Mucosa of gallbladder (tissue), 1 donor: Measurements from ENCODE around the gene MMP7. TPM values are rescaled to one million over a fixed set of nuclear protein-coding genes. Genes with fewer than 3 reads are reported as not detected.

Experiments
- DNase-seq: peaks from one replicate; pipeline ENCODE4 v3.0.0-alpha.2; 2020; ENCODE audit warnings: low spot score
- total RNA-seq: library from RNA; stranded (reverse); gene quantifications from one replicate; pipeline ENCODE4 v1.2.1, GENCODE V29; 2021
- donor health status: DM: no; HTN: no; CAD: no.

The MMP7 gene, protein sequence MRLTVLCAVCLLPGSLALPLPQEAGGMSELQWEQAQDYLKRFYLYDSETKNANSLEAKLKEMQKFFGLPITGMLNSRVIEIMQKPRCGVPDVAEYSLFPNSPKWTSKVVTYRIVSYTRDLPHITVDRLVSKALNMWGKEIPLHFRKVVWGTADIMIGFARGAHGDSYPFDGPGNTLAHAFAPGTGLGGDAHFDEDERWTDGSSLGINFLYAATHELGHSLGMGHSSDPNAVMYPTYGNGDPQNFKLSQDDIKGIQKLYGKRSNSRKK
- 1,865 TPM for total RNA-seq

DNA sequence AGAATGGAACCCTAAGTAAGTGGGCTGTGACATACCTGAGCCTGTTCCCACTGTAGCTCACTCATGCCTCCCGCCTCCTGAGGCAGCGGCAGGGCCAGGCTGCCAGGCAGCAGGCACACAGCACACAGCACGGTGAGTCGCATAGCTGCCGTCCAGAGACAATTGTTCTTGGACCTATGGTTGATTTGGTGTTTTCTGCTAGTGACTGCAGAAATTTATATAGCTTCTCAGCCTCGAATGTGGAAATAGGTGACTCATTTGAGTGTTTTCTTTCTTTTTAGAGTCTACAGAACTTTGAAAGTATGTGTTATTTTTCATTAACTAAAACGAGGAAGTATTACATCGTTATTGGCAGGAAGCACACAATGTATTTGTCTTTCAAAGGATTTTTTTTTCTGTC, at the start of gene MMP7:
Gene MMP7 (minus strand): TSS at position 190 of the 400 bp plus-strand sequence. CDS start 47 bp downstream, at position 143.
- peak; percentile 31 for DNase-seq

DNA sequence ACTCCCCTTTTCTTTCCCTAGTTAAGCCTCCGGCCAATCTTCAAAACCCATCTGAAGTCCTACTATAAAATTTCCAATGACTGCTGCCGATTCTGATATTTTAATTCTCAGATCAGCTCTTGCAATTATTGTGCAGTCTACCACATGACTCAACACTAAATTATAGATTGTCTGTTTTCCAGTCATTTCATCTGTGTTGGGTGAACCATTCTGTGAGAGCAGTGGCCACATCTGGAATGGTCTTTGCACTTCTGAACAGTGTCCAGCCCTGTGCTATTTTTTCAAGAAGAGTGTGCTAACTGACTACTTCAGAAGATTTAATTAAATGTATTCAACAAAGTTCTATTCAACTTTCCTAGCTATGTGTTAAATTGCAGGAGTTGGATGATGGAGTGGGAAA, 47.2 kb upstream of the MMP7 start:
- DNase-seq = no peak

DNA sequence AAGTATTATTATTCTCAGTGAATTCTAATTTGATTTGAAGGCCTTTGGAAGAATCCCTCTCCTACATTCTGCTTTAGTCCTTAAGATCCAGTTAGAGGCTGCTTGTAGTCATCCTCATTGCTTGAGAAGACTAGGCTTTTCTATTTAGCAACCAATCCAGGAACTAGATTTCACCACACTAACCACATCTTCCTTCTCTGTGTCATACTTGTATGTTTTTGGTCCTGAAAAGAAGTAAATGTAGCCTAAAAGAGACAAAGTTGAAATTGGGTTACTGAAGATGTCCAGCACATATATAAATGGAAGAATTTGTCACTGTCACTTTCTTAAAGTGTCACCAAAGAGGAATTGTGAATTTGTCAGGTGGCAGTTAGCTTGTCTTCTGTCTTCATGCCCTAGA, 46.6 kb upstream of the MMP7 start:
- no peak for DNase-seq

DNA sequence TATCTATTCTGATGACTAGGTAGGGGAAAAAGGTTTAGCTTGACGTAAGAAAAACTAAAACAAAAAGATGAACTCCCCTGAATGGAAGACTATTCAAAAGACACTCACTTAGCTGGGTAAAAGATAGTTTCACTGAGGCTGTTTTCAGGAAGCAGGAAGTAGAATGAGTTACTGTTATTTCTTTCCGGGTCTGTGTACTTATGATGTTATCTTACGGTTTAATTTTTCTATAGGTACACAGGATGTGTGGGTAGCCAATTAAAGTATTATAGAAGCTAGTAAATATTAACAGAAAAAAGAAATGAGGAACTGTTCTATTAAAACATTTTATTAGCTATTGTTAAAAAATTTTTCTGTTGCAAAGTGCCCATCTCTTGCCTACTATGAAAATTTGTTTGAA, 45.8 kb upstream of the MMP7 start:
- DNase-seq = no peak

DNA sequence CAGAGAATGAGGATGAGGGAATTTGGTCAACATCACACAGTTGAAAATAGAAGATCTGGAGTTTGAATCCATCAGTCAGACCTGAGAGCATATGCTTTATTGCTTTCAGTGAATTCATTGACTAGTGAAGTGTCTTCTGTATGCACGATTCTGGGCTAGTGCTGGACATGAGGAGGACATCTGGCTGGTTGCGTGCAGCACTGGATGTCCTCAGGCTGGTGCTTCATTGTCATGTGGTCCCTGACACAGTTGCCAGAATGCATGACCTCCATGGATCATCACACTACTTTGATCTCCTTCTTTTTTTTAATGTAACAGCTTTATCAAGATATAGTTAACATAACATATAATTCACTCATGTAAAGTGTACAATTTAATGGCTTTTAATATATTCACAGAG, 44.5 kb upstream of the MMP7 start:
- no peak for DNase-seq

DNA sequence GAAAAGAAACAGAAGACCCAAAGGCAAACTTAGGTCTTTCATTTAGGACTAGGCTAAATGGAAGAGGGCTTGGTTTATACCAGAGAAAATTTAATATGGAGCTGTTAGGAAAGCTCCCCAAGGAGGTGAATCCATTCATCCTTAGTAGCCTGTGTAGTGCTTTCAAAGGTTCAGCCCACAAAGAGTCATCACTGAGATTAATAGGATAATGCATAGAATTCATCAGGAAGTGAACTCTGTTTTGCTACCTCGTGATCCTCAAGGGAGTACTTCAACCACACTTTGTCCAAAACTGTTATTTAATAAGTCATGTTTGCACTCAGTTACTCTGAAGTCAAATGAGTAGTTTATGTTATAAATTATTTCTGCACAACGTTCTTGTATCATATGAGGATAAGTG, 43.3 kb upstream of the MMP7 start:
- DNase-seq = no peak

DNA sequence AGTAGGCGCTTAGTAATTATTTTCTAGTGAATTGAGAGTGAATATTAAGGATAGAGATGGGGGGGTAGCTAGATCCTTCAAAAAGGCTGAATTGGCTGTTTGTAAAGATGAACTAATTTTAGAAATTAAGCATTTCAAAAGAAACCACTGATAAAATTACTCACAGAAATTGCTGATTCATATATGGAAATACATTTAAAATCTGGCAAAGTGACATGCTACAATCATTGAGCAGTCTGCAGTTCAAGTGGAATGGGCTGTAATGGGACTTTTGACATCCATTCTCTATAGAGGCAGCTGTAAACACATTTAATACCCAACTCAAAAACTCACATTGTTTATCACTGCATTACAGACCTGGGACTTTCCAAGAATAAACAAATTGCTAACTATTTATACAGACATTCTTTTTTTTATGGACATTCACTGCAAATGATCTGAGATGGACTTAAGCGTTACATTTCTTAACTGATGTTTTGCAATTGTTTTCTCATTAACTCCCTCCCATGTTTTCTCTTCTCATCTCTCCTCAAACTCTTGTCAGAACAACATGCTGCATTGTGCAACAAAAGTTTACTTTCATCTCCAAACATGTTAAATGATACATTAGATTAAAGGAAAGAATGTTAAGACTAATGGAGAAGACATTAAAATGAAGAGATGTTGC, 42.1 kb upstream of the MMP7 start:
- DNase-seq = no peak

DNA sequence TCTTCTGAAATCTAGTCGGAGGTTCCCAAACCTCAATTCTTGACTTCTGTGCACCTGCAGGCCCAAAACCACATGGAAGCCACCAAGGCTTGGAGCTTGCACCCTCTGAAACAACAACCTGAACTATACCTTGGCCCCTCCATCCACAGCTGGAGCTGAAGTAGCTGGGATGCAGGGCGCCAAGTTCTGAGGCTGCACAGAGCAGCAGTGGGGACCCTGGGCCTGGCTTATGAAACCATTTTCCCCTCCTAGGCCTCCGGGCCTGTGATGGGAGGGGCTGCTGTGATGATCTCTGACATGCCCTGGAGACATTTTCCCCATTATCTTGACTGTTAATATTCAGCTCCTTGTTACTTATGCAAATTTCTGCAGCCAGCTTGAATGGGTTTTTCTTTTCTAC, 38.3 kb upstream of the MMP7 start:
- no peak for DNase-seq

DNA sequence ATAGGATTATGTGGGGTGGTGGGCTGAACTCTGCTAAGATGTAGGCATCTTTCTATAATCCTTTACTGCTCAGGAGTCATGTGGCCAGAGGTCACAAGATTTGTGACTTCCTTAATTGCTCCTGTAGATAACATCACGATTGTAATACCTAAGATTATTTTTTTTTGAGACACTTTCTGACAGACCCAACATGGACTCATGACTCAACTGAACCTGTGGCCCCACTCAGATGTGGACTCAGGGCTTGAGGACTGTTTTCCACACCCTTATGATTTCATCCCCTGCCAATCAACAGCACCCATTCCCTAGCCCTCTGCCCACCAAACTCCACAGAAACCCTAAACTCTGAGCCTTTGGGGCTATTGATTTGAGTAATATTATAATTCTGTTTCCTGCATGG, 35.6 kb upstream of the MMP7 start:
- no peak for DNase-seq

DNA sequence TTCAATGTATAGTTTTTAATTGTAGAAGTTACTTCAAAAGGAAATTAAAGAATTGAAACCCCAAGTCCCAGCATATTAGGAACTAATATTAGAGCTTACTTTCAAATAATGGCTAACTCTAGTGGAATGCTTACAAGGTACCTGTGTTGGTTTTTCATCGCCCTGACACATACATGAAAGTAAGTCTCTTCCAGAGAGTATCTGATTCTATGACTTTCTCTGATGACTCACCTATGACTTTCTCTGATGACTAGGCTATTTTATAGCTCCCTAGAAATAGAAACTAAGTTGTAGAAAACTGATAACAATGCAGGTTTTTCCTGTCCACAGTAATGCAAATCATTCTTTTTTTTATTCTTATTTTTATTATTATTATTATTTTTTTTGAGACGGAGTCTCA, 33.6 kb upstream of the MMP7 start:
- no peak for DNase-seq

DNA sequence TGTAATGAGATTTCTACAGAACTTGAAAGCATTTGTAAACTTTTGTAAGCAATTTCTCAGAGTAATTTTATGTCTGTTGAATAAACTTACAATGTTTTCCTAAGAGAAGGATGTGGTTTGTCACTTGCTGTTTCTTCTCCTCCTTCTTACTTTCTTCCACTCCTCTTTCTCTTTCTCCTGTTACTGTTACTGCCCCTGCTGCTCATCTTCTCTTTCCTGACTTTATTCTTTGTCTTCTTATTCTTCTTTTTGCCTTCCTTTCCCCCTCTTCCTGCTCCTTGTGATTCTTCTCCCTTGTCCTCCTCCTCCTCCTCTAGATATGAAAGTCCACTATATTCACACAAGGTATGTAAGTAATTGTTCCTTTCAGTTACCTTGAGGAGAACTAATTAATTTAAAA, 31.1 kb upstream of the MMP7 start:
- DNase-seq = no peak

DNA sequence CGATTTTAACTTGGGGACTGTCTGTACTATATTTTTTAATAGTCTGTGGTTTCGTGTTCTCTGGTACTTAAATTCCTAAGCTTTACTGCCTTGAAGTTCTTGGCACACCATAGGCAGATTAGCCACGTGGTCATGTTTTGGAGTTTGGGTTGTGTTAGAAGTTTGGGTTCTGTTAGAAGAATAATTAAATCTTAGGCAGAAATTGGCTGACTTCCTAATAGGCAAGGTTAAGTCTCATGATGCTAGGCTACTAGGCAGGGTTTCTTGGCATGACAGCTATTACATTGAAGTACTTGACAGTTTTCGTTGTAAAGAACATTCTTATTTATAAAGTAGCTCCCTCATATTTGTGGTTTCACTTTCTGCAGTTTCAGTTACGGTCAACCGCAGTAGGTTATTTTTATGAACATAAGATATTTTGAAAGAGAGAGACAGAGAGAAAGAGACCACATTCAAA, 30.0 kb upstream of the MMP7 start:
- DNase-seq = no peak

DNA sequence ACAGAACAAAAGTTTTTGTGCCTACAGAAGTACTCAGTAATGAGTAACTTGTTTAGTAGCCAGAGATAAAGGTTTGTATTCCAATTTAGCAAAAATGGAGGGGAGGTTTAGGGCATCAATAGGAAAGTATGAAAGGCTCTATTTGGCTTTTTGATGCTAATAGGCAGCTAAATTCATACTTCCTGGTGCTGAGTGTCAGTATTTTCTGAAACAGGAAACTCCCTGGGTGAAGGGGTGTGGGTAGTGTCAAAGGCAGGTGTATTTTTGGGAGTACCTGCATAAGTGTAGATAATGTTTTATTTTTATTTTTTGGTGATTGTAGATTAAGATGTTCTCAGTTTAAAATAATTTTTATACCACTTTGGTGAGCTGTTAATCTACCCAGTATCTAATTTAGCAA, 29.3 kb upstream of the MMP7 start:
- DNase-seq = no peak

DNA sequence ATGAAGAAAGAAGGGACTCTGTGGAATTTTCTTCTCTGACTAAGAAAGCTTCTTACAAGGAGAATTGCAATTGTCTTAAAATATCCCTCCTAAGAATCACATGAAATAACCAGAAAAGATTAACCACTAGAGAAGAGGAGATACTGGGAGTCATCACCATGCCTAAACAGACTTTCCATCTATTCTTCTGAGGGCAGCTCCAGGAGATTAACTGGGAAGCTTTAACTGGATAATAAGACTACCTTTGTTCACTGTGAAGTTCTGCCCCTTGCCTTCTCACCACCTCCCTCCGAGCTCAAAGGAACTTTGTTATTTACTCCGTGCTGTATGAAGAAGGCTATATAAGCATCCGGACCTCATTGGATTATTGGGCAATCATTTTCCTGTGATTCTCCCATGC, 24.5 kb upstream of the MMP7 start:
- DNase-seq = no peak

DNA sequence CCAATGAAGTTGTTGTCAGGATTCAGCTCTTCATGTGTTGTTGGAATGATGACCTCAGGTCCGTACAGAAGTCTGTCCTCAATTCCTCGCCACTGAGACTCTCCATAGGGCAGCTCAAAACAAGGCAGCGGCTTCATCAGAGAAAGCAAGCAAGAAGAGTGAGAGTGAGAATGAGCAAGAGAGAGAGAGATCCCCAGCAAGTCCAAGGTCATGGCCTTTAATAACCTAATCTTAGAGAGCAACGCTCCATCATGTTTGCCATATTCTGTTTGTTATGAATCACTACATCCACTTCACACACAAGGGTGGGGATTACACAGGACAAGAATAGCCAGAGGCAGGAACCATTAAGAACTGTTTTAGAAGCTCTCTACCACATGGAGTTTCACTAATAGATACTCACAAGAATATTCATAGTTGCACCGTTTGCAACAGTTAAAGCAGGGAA, 23.3 kb upstream of the MMP7 start:
- DNase-seq = no peak

DNA sequence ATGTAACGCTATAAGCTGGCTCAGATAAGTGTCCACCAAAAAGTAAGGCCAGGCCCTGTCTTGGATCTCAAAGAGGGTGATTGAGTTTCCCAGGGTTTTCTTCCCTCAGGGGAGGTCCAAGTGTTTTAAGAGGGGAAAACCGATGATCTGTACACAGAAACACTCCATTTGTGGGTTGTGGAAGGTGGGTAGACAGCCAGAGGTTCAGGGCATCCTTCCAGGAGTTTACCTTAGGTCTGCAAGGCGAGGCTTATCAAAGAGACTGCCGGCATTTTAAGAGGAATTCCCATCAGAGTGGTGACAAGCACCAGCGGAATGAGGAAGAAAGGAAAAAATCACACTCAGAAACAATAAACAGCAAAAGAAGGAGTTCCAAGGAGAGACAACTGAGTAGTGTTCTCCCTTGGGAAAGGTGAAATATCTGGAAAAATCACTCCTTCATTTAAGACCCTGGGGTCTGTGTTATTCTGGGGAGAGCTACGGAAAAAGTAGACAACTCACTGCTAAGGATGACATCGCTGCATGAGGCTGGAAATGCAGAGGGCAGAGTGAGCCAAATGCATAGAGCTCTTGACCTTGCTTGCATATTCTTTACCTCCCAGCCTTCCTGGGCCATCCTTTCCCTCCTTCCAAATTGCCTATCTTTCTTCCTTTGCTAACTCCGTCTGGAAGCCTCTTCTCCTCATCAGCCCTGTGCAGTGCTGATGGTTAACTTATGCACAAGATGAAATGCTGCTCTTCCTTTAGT, 22.1 kb upstream of the MMP7 start:
- peak; percentile 21 for DNase-seq

DNA sequence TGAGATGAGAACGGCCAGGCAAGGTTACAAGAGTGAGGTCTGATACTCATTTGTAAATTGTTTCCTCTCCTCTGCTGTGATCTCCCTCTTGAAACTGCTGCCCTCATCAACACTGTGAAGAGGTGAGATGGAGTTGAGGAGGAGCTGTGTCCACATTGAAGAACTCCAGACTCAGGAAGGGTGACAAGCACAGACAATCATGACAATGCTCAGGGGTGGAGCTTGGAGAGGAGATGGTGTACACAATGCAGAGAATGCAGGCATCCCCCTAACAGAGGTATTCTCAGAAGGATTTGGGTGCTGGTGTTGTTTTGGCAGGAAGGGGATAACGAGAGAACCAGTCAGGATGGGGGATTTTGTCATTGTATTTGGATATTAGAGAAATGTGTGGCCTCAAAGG, 21.5 kb upstream of the MMP7 start:
- DNase-seq = no peak

DNA sequence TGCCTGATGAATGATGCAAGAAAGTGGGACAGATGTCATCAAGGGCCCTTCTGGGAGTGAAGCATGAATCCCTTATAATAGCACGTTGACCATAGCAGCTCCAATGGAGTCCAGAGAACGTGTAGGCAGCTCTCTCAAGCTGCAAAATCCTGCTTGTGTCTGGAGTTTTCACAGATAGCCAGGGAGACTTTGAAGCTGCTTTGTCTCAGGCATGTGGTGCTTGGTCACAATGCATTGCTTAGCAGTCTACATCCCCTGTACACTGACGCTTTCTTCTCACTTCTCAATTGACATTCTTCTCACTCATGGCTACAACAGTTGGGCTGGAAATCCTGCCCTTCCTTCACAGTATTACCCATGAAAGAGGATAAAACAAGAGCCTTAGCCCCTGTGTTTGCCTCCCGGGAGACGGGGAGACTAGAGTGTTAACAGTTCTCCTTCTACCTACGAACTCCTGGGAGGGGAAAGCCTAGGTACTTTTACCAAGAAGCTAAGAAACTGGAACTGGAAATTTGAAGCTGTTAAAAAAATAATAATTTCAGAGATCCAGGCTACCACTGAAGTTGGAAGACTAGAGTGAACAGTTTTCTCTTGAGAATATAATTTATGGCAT, 20.7 kb upstream of the MMP7 start:
- no peak for DNase-seq

DNA sequence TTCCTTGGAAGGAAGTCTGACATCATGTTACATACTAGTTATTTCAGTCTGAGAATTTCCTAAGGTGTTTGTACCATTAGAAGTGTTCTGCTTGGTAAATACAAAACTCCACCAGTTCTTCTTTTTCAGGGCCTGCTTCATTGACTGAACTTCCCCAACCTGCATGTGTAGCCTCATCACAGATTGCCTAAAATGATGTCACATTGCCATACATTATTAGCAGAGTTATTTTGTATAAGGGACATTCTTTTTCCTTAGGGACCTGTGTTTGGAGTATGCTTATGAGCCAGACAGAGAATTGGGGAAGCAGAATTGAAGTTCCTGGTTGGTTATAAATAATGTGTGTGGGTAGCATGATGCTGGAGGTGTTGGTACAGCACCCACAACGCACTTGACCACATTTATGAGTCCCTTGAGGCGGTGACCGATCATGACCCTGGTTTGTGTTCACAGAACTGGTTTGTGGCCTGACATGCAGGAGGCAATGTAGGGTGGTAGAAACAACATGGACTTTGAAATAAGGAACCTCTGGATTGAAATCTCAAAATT, 16.4 kb upstream of the MMP7 start:
- no peak for DNase-seq

DNA sequence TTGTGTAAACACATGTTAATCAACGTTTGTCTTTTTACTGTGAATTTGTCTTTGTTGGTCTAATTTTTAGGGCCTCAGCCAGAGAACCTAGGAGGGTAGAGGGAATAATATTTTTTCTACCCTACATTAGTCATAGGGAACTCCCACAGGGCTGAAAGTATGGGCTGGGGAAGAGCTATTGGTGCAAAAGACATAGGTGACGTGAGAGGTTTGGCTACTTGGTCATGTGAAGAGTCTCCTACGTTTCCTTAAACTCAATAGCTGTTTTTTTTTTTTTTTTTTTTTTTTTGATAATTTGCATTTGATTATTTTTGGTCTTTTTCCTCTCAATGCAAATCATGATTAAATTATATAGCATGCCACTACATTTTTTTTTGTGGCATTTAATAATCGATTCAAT, 15.9 kb upstream of the MMP7 start:
- no peak for DNase-seq

DNA sequence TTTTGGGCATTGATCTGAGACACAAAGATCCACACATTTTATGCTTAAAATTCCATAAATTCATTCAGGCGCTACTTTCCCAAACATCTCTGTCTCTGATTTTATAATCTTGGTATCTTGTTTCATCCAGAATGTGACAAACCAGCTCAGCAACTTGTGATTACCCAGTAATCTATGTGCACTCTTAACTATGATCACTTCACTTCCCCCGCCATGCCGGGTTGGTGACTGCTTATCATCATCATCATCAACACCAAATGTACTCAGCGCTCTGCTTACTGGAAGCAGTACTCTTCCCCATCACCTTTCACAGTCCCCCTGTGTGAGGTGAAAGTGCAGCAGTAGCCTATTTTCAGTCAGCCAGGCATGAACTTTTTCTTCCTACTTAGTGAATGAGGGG, 15.2 kb upstream of the MMP7 start:
- DNase-seq = no peak

DNA sequence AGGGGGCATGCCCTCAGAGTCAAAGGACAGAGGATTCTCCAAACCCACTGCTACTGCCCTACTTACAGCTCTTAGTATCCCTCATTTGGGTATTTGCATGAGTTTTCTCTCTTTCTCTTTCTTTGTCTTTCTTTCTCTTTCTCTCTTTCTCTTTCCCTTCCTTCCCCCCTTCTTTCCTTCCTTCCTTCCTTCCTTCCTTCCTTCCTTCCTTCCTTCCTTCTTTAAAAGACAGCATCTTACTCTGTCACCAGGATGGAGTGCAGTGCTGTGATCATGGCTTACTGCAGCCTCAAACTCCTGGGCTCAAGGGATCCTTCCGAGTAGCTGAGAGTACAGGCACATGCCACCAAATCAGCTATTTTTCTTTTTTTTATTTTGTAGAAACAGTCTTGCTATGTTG, 14.0 kb upstream of the MMP7 start:
- no peak for DNase-seq
